ENCODE results near the gene ARID1B. TPM values are rescaled to one million over a fixed set of nuclear protein-coding genes. Genes with fewer than 3 reads are reported as not detected.

Gene ARID1B
- total RNA-seq, 1 donor from 2014 or later: 97.2 TPM

DNA sequence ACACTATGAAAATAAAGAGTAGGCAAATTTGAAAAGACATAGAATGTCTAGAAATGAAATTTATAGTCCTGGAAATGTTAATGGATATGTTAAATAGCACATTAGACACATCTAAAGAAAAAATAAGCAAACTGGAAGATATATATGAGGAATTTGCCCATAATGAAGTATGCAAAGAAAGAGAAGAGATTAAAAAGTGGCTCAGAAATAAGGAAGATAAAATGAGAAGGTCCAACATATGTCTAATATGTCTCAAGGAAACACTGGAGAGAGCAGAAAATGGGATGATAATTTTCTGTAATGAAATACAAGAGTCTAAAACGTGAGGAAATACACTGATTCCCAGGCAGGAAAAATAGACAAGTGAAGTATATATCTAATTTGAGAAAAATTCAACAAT is 36.6 kb upstream of the ARID1B start:
- peaks cover 2% of the 10 kb centered on the region for H3K27me3 Mint-ChIP-seq
- peaks cover 6% of the 10 kb centered on the region for H3K9me3 Mint-ChIP-seq
- TF ChIP-seq, protein P1, sequence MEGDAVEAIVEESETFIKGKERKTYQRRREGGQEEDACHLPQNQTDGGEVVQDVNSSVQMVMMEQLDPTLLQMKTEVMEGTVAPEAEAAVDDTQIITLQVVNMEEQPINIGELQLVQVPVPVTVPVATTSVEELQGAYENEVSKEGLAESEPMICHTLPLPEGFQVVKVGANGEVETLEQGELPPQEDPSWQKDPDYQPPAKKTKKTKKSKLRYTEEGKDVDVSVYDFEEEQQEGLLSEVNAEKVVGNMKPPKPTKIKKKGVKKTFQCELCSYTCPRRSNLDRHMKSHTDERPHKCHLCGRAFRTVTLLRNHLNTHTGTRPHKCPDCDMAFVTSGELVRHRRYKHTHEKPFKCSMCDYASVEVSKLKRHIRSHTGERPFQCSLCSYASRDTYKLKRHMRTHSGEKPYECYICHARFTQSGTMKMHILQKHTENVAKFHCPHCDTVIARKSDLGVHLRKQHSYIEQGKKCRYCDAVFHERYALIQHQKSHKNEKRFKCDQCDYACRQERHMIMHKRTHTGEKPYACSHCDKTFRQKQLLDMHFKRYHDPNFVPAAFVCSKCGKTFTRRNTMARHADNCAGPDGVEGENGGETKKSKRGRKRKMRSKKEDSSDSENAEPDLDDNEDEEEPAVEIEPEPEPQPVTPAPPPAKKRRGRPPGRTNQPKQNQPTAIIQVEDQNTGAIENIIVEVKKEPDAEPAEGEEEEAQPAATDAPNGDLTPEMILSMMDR (conservative IDR thresholded peaks at IDR 0.05): no peak
- DNase-seq (ENCODE audit: extremely low spot score, unreplicated experiment): no peak
- H3K36me3 Mint-ChIP-seq: no peaks in the 10 kb centered on the region
- peaks cover 5% of the 10 kb centered on the region for H3K4me1 Mint-ChIP-seq (ENCODE audit: unreplicated experiment)
- no peak overlapping the region for H3K4me3 Mint-ChIP-seq
- H3K27ac Mint-ChIP-seq: no peak overlapping the region

DNA sequence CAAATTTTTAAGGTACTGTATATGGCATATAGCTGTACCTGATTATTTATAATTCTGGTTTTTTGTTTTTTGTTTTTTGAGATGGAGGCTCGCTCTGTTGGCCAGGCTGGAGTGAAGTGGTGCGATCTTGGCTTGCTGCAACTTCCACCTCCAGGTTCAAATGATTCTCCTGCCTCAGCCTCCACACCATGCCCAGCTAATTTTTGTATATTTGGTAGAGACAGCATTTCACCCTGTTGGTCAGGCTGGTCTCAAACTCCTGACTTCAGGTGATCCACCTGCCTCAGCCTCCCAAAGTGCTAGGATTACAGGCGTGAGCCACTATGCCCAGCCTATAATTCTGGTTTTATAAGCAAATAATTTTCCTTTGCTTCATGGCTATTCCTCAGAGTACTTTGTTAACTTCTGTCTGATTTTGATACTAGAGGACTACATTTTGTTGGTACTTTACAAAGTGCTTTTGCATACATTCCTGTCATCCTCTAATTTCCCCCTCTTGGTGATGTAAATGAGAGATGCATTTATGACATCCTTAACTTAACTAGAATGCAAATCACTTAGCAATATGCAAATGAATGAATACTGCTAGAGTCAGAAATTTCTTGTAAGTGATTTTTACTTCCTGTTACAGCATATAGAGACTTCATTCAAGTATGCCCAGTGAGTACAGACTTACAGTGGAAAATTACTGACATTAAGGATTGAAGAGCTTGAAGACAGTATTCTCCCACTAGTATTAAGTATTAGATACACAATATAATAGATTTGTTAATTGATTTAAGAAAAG is 35.7 kb upstream of the ARID1B start:
- TF ChIP-seq, protein P1 (conservative IDR thresholded peaks at IDR 0.05): no peak
- H3K9me3 Mint-ChIP-seq: peaks cover 6% of the 10 kb centered on the region
- DNase-seq (ENCODE audit: extremely low spot score, unreplicated experiment): no peak
- no peaks in the 10 kb centered on the region for H3K36me3 Mint-ChIP-seq
- no peak overlapping the region for H3K27ac Mint-ChIP-seq
- peaks cover 5% of the 10 kb centered on the region for H3K4me1 Mint-ChIP-seq (ENCODE audit: unreplicated experiment)
- no peak overlapping the region for H3K4me3 Mint-ChIP-seq
- peaks cover 2% of the 10 kb centered on the region for H3K27me3 Mint-ChIP-seq

DNA sequence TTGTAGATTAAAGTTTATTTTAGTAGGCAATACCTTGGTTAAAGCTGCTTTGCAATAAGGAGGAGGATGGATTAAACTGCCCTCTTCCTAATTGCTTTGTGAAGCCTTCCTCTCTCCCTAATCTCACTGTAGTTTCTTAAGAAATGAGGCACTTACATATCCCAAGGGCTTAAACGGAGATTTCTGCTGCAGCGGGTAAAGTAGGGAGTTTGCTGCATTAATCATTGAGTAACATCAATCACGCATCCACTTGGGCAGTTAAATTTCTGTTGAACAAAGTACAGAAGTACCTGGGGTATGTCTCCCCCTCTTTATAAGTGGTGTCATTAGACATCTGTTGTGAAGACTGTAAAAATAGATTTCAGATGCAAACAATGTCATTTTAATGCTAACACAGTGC is 29.5 kb upstream of the ARID1B start:
- Mint-ChIP-seq H3K9me3 (no peaks in the 10 kb centered on the region), H3K4me3 (no peak overlapping the region), H3K36me3 (no peaks in the 10 kb centered on the region), H3K27me3 (peaks cover 2% of the 10 kb centered on the region), H3K4me1 (ENCODE audit: unreplicated experiment) (no peaks in the 10 kb centered on the region), H3K27ac (no peak overlapping the region)
- TF ChIP-seq, protein P1 (conservative IDR thresholded peaks at IDR 0.05): no peak
- no peak for DNase-seq (ENCODE audit: extremely low spot score, unreplicated experiment)

DNA sequence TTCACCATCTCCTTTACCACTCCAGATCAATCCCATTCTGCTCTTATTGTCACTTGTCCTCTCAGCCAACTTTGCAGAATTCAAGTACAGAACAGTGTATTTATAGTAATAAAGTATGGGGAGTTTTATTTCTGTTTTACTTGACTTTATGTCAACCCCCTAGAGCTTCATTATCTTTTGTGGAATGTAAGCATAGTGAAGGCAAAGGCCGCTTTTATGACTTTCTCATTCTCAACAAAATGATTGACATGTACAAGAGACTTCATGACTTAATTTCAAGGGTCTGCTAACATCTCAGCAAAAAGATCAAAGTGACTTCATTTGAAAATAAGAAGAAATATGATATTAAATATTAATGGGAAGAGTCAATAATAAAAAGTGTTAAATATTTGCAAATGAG is 28.7 kb upstream of the ARID1B start:
- no peak overlapping the region for H3K27ac Mint-ChIP-seq
- H3K27me3 Mint-ChIP-seq: peaks cover 2% of the 10 kb centered on the region
- TF ChIP-seq, protein P1 (conservative IDR thresholded peaks at IDR 0.05): no peak
- H3K4me1 Mint-ChIP-seq (ENCODE audit: unreplicated experiment): no peaks in the 10 kb centered on the region
- no peak overlapping the region for H3K4me3 Mint-ChIP-seq
- no peak for DNase-seq (ENCODE audit: extremely low spot score, unreplicated experiment)
- no peaks in the 10 kb centered on the region for H3K9me3 Mint-ChIP-seq
- H3K36me3 Mint-ChIP-seq: no peaks in the 10 kb centered on the region

DNA sequence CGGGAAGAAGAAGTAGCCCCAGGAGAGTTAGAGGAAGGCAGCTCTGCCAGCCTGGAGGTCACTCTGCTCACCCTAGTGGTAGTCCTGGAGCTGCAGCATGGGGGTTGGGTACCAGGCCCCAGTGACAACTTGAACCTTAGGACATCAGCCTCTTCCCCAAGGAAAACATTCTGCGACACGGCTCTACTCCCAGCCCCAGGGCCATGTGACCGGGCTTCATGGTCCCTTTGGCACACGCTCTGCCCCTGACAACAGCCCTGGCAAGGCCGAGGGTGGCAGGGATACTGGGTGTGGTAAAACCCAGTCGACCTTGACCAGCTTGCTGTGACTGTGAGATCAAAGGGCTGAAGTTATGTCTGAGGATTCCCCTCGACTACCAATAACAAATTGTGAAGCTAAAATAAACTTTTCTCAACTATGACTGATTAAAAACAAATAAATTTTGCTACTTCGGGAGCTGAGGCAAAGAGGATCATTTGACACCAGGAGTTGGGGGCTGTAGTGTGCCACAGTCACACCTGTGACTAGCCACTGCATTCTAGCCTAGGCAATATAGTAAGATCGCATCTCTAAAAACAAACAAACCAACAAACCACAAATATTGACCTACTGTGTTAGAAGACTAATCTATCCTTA is 24.4 kb upstream of the ARID1B start:
- DNase-seq (ENCODE audit: extremely low spot score, unreplicated experiment): no peak
- no peak overlapping the region for H3K4me3 Mint-ChIP-seq
- H3K9me3 Mint-ChIP-seq: no peaks in the 10 kb centered on the region
- H3K27me3 Mint-ChIP-seq: no peaks in the 10 kb centered on the region
- H3K27ac Mint-ChIP-seq: no peak overlapping the region
- H3K36me3 Mint-ChIP-seq: no peaks in the 10 kb centered on the region
- TF ChIP-seq, protein P1 (conservative IDR thresholded peaks at IDR 0.05): no peak
- H3K4me1 Mint-ChIP-seq (ENCODE audit: unreplicated experiment): no peaks in the 10 kb centered on the region
